GM19043 (cell line): Measurements from ENCODE around the gene CNOT9.

Experiments used
- ATAC-seq: cut with Tn5 transposase; IDR thresholded peaks from one replicate; pipeline ENCODE4 v1.9.1; 2021; ENCODE audit warnings: low read depth; ENCODE audit not compliant: unreplicated experiment

The CNOT9 gene

GRCh38 chr2:218643751-218644310, 75.2 kb downstream of the CNOT9 start:
- no peak for ATAC-seq

- ATAC-seq, result no peak
Measured at GRCh38 chr2:218644721-218645120, 76.1 kb downstream of the CNOT9 start.

- ATAC-seq, result peak; percentile 77
Measured at GRCh38 chr2:218645126-218645525, 76.5 kb downstream of the CNOT9 start.
